IMR-90 (cell line): ENCODE data around the gene RPL18. TPM values are rescaled to one million over a fixed set of nuclear protein-coding genes. Genes with fewer than 3 reads are reported as not detected.

Experiments used
- ATAC-seq: fragments of 200-7000 bp; cut with Tn5 transposase; 2 replicates; pipeline ENCODE4 v1.9.1; 2020; ENCODE audit warnings: low read depth, mild to moderate bottlenecking, moderate library complexity
- BruUV-seq: library from RNA; stranded (reverse); fragments of 400-500 nt; replicated peaks from 2 replicates; lab custom pipeline; 2021; lab: Mats Ljungman, UMichigan
- CTCF ChIA-PET: fragments of 300-600 bp; formaldehyde crosslinking; extraction: SDS; loops from one replicate; lab custom pipeline; 2021; ENCODE audit warnings: antibody characterized with exemption; lab: Yijun Ruan, JAX
- POLR2A ChIA-PET: fragments of 300-600 bp; sonication (Branson Sonifier 250); formaldehyde crosslinking; loops from one replicate; lab custom pipeline; 2022; ENCODE audit warnings: antibody characterized with exemption; ENCODE audit not compliant: unreplicated experiment; lab: Charles Lee
- DNase-seq: peaks from one replicate; pipeline ENCODE4 v3.0.0; 2013
- H2AFZ ChIP-seq: replicated peaks from 2 replicates; pipeline ENCODE3; 2013; ENCODE audit warnings: low read length, mild to moderate bottlenecking; ENCODE audit not compliant: poor library complexity
- H2AK5ac ChIP-seq: 2 replicates; pipeline ENCODE4 v1.6.1; 2013; ENCODE audit warnings: low read depth, low read length, inconsistent platforms
- H2AK9ac ChIP-seq: replicated peaks from 2 replicates; pipeline ENCODE3; 2013; ENCODE audit warnings: mild to moderate bottlenecking, low read depth, low read length, moderate library complexity; ENCODE audit not compliant: poor library complexity
- H2BK120ac ChIP-seq: 2 replicates; pipeline ENCODE4 v1.6.1; 2013; ENCODE audit warnings: low read depth, low read length, inconsistent platforms
- H2BK15ac ChIP-seq: 3 replicates; pipeline ENCODE4 v1.6.1; 2013; ENCODE audit warnings: low read depth, low read length, inconsistent platforms
- H2BK20ac ChIP-seq: 2 replicates; pipeline ENCODE4 v1.6.1; 2013; ENCODE audit warnings: low read depth, mild to moderate bottlenecking, inconsistent platforms, low read length, moderate library complexity
- H2BK5ac ChIP-seq: 2 replicates; pipeline ENCODE4 v1.6.1; 2013; ENCODE audit warnings: mild to moderate bottlenecking, low read depth, low read length, inconsistent platforms; ENCODE audit not compliant: poor library complexity, severe bottlenecking
- H3K14ac ChIP-seq: replicated peaks from 2 replicates; pipeline ENCODE4 v1.6.1; 2013; ENCODE audit warnings: low read depth, low read length, inconsistent platforms
- H3K18ac ChIP-seq: 2 replicates; pipeline ENCODE4 v1.6.1; 2013; ENCODE audit warnings: low read depth, low read length, control low read depth
- H3K23ac ChIP-seq: 2 replicates; pipeline ENCODE4 v1.6.1; 2013; ENCODE audit warnings: low read depth, low read length, inconsistent platforms
- H3K27ac ChIP-seq: 2 replicates; pipeline ENCODE4 v1.5.1; 2013; ENCODE audit warnings: mild to moderate bottlenecking, control low read depth, low read length; ENCODE audit not compliant: insufficient read depth
- H3K27me3 ChIP-seq: 2 replicates; pipeline ENCODE4 v1.6.1; 2013; ENCODE audit warnings: low read length; ENCODE audit not compliant: control insufficient read depth, insufficient read depth
- H3K36me3 ChIP-seq: 2 replicates; pipeline ENCODE4 v1.6.1; 2013; ENCODE audit warnings: low read length, mixed read lengths; ENCODE audit not compliant: control insufficient read depth, insufficient read depth
- H3K4ac ChIP-seq: 2 replicates; pipeline ENCODE4 v1.6.1; 2013; ENCODE audit warnings: low read depth, low read length, inconsistent platforms
- H3K4me1 ChIP-seq: 2 replicates; pipeline ENCODE4 v1.6.1; 2013; ENCODE audit warnings: low read length, mixed read lengths; ENCODE audit not compliant: control insufficient read depth, insufficient read depth
- H3K4me2 ChIP-seq: 2 replicates; pipeline ENCODE4 v1.6.1; 2013; ENCODE audit warnings: low read depth, mild to moderate bottlenecking, control low read depth, low read length, moderate library complexity
- H3K4me3 ChIP-seq: 2 replicates; pipeline ENCODE4 v1.5.1; 2013; ENCODE audit warnings: low read depth, mild to moderate bottlenecking, control low read depth, low read length, moderate library complexity; ENCODE audit not compliant: insufficient read depth
- H3K56ac ChIP-seq: 2 replicates; pipeline ENCODE4 v1.6.1; 2013; ENCODE audit warnings: low read length, inconsistent platforms; ENCODE audit not compliant: insufficient read depth; ENCODE audit errors: extremely low read depth
- H3K79me1 ChIP-seq, 2 experiments: 2 replicates each; pipeline ENCODE4 v1.6.1; 2013; ENCODE audit warnings: low read length in 2 of 2, inconsistent platforms in 1 of 2, low read depth in 1 of 2
- H3K9ac ChIP-seq: 2 replicates; pipeline ENCODE4 v1.6.1; 2013; ENCODE audit warnings: low read depth, low read length, control low read depth
- H3K9me1 ChIP-seq: 2 replicates; pipeline ENCODE4 v1.6.1; 2013; ENCODE audit warnings: low read length, inconsistent platforms; ENCODE audit not compliant: insufficient read depth
- H3K9me3 ChIP-seq: 2 replicates; pipeline ENCODE4 v1.6.1; 2013; ENCODE audit warnings: low read length; ENCODE audit not compliant: control insufficient read depth, insufficient read depth
- H4K20me1 ChIP-seq: 2 replicates; pipeline ENCODE4 v1.6.1; 2013; ENCODE audit warnings: low read length, inconsistent platforms; ENCODE audit not compliant: insufficient read depth
- H4K5ac ChIP-seq: 2 replicates; pipeline ENCODE4 v1.6.1; 2013; ENCODE audit warnings: mild to moderate bottlenecking, low read depth, low read length, control low read depth
- H4K8ac ChIP-seq, 2 experiments: 2 replicates each; pipeline ENCODE4 v1.6.1; 2013; ENCODE audit warnings: low read depth in 2 of 2, low read length in 2 of 2, control low read depth in 1 of 2, inconsistent platforms in 1 of 2
- H4K91ac ChIP-seq: 2 replicates; pipeline ENCODE4 v1.6.1; 2013; ENCODE audit warnings: low read depth, low read length, inconsistent platforms; ENCODE audit not compliant: insufficient read depth
- BHLHE40 ChIP-seq: fragments of 150-350 bp; IDR thresholded peaks from 2 replicates; pipeline ENCODE4 v1.6.1; 2016; ENCODE audit warnings: mild to moderate bottlenecking, low read depth, low read length
- CEBPB ChIP-seq: IDR thresholded peaks from 2 replicates; pipeline ENCODE4 v1.6.1; 2012; ENCODE audit warnings: low read depth, low read length, improper control_type of control experiment
- CHD1 ChIP-seq: IDR thresholded peaks from 2 replicates; pipeline ENCODE4 v1.6.1; 2012; ENCODE audit warnings: low read depth, low read length, improper control_type of control experiment
- MAFK ChIP-seq: IDR thresholded peaks from 2 replicates; pipeline ENCODE4 v1.6.1; 2012; ENCODE audit warnings: low read depth, low read length, improper control_type of control experiment
- MAZ ChIP-seq: IDR thresholded peaks from 2 replicates; pipeline ENCODE4 v1.6.1; 2012; ENCODE audit warnings: low read depth, mild to moderate bottlenecking, low read length, improper control_type of control experiment, moderate library complexity, borderline replicate concordance
- NFE2L2 ChIP-seq: fragments of 150-350 bp; IDR thresholded peaks from 2 replicates; pipeline ENCODE4 v1.6.1; 2016; ENCODE audit warnings: low read depth, mild to moderate bottlenecking, low read length
- POLR2A ChIP-seq: IDR thresholded peaks from 2 replicates; pipeline ENCODE4 v1.6.1; 2012; ENCODE audit warnings: mild to moderate bottlenecking, low read depth, low read length
- RAD21 ChIP-seq: IDR thresholded peaks from 2 replicates; pipeline ENCODE4 v1.6.1; 2012; ENCODE audit warnings: low read length, improper control_type of control experiment
- RCOR1 ChIP-seq: IDR thresholded peaks from 2 replicates; pipeline ENCODE4 v1.6.1; 2012; ENCODE audit warnings: mild to moderate bottlenecking, low read length, improper control_type of control experiment; ENCODE audit not compliant: insufficient replicate concordance
- RFX5 ChIP-seq: IDR thresholded peaks from 2 replicates; pipeline ENCODE4 v1.8.0; 2012; ENCODE audit warnings: low read depth, mild to moderate bottlenecking, low read length, moderate library complexity
- WGBS, 2 experiments: methylation state at CpG; one replicate each; pipeline versions ENCODE4 v1.1.5 to v1.1.7; 2013; ENCODE audit warnings: missing lambda C conversion rate in 2 of 2; ENCODE audit not compliant: insufficient read length in 1 of 2; ENCODE audit errors: extremely low coverage in 2 of 2; 5-methylcytosine and 5-hydroxymethylcytosine counted together
- dilution Hi-C: fragments of 300-500 bp; cut with HindIII; formaldehyde crosslinking; loops from one replicate; pipeline ENCODE4 v1.14.3; 2018; ENCODE audit warnings: low sequenced_read_pairs; ENCODE audit not compliant: unreplicated experiment
- in situ Hi-C: fragments of 300-500 bp; cut with MboI; formaldehyde crosslinking; loops from 3 replicates; pipeline ENCODE4 v1.14.3; 2019; ENCODE audit warnings: low sequenced_read_pairs, inconsistent platforms, mixed read lengths
- intact Hi-C: fragments of 100-400 bp; cut with micrococcal nuclease; formaldehyde crosslinking; loops from 2 replicates; pipeline ENCODE4 v1.10.0; 2022
- polyA plus RNA-seq, 3 experiments: library from polyadenylated mRNA; depleted of rRNA; stranded (reverse); fragments of >200 nt; gene quantifications; 2 replicates each; pipeline ENCODE4 v1.2.3, GENCODE V29; 2012; ENCODE audit warnings: low replicate concordance in 1 of 3
- total RNA-seq: library from RNA; depleted of rRNA; stranded (reverse); fragments of >200 nt; gene quantifications from 2 replicates; pipeline ENCODE4 v1.2.3, GENCODE V29; 2012
- TF ChIP-seq, protein P1 (sequence below): conservative IDR thresholded peaks from 2 replicates; pipeline ENCODE4 v1.5.1; 2012; ENCODE audit warnings: mild to moderate bottlenecking, low read depth, low read length, improper control_type of control experiment
- TF ChIP-seq, protein P2 (sequence below): fragments of 150-350 bp; IDR thresholded peaks from 2 replicates; pipeline ENCODE4 v1.6.1; 2016; ENCODE audit warnings: low read depth, mild to moderate bottlenecking, low read length, moderate library complexity, borderline replicate concordance
- TF ChIP-seq, protein P3 (sequence below): fragments of 150-350 bp; IDR thresholded peaks from 2 replicates; pipeline ENCODE4 v1.6.1; 2017; ENCODE audit warnings: mild to moderate bottlenecking, antibody characterized with exemption, low read length, low read depth

RPL18 gene
- total and polyA plus RNA-seq, 2 of the 4 experiments (the other 2 are of a cell fraction), result 1,909 to 2,254 TPM

DNA sequence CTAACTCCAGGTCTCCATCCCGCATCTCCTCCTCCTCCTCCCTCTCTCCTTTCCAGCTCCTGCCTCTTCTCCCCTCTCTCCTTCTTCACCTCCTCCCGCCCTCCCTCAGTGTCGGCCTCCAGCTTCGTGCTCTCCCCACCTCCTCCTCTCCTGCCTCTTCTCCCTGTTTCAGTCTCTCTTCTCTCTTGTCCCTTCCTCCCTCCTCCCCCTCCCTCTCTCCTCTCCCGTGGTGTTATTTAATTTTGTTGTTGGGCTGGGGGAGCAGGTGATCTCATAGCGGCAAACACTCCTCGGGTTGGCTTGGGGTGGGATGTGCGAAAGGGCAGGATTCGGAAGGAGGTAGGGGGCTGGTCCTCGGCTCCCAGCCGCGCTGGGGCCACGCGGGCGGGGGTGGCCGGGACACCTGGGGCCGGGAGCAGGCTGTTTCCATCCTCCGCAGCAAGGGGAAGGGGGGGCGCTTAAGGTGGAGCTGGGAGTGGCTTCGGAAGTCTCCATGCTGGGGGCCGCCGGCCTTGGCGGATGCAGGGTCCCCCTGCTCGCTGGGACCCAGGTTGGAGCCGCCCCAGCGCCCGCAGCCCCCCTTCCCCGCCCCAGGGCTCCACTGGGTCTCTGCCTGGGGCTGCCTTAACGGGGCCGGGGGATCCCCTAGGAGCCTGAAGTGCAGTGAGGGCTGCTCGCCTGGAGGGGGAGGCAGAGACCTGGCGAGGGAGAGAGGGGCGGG is 27.2 kb upstream of the RPL18 start, which contains the start of gene CA11:
Gene CA11 (minus strand): TSS at position 187 of the 721 bp plus-strand sequence. CDS start 555 bp downstream, outside the sequence.
- no peaks in the 10 kb centered on the region for H3K36me3 ChIP-seq
- H3K79me1 ChIP-seq, result no peaks in the 10 kb centered on the region
- peak within 1 kb of the TSS; percentile 3 for H4K5ac ChIP-seq
- H4K8ac ChIP-seq, result peak within 1 kb of the TSS; percentile 76 to 93
- no TSS peak for BruUV-seq
- in situ Hi-C loops, result loop anchor here (10.0 kb wide), 2 partner anchors 189 to 319 kb away; partner anchors contain the start of genes FTL and HSD17B14
- H3K4me3 ChIP-seq, result peak within 1 kb of the TSS; percentile 44
- dilution Hi-C loops, result no loop called here
- ChIA-PET POLR2A (interaction anchor here (0.7 kb wide), 1 partner anchor 197 kb away, joined by 3 read pairs; no protein-coding TSS in a partner anchor), CTCF (interaction anchor here (0.5 to 1.4 kb wide), 3 partner anchors 137 to 680 kb away, joined by 3 to 6 read pairs (median 4); no protein-coding TSS in a partner anchor)
- peak within 1 kb of the TSS; percentile 41 for H3K4ac ChIP-seq
- intact Hi-C loops, result loop anchor here (2.0 to 10.0 kb wide), 3 partner anchors 139 to 319 kb away; partner anchors contain the start of gene FTL
- peak; percentile 72 for DNase-seq
- H2BK5ac ChIP-seq, result no peak within 1 kb of the TSS
- 0 out of 2 replicates have a peak within 1 kb of the TSS, but pooled peaks have one; percentile 14 for H2BK20ac ChIP-seq
- peak within 1 kb of the TSS; percentile 23 for H4K91ac ChIP-seq
- peak within 1 kb of the TSS; percentile 84 for H3K4me2 ChIP-seq
- H3K27ac ChIP-seq, result peak within 1 kb of the TSS; percentile 21; the same call in 1 of the 2 replicates
- no peaks in the 10 kb centered on the region; the same call in 1 of the 2 replicates for H3K9me1 ChIP-seq
- 0% methylated on average over 7 of the region's 33 CpGs; no CpG with 5 or more reads in 1 of the 2 experiments for WGBS, 2 experiments
- H3K56ac ChIP-seq, result no peak within 1 kb of the TSS
- peak within 1 kb of the TSS; percentile 91 for H2AFZ ChIP-seq
- peak within 1 kb of the TSS; percentile 52 for H3K14ac ChIP-seq
- H2AK9ac ChIP-seq, result peak within 1 kb of the TSS; percentile 89
- peak within 1 kb of the TSS; percentile 58 for H2AK5ac ChIP-seq
- H4K20me1 ChIP-seq, result no peaks in the 10 kb centered on the region
- H3K23ac ChIP-seq, result peak within 1 kb of the TSS; percentile 17
- ATAC-seq, result peak; percentile 96
- peak within 1 kb of the TSS; percentile 13 for H3K9ac ChIP-seq
- H3K27me3 ChIP-seq, result no peaks in the 10 kb centered on the region
- H3K9me3 ChIP-seq, result peaks cover 2% of the 10 kb centered on the region; the same call in 1 of the 2 replicates
- H3K4me1 ChIP-seq, result peaks cover 5% of the 10 kb centered on the region
- peak within 1 kb of the TSS; percentile 10; the same call in 1 of the 2 replicates for H3K18ac ChIP-seq
- 0 out of 3 replicates have a peak within 1 kb of the TSS, but pooled peaks have one; percentile 40 for H2BK15ac ChIP-seq
- peak within 1 kb of the TSS; percentile 52; the same call in 1 of the 2 replicates for H2BK120ac ChIP-seq
- TF ChIP-seq NFE2L2 (no peak), POLR2A (peak; percentile 29; the same call in 1 of the 2 replicates), BHLHE40 (no peak), RCOR1 (no peak), RFX5 (no peak), CHD1 (no peak), MAFK (no peak), RAD21 (peak; percentile 87), CEBPB (no peak), MAZ (peak; percentile 99)
- TF ChIP-seq, protein P1, sequence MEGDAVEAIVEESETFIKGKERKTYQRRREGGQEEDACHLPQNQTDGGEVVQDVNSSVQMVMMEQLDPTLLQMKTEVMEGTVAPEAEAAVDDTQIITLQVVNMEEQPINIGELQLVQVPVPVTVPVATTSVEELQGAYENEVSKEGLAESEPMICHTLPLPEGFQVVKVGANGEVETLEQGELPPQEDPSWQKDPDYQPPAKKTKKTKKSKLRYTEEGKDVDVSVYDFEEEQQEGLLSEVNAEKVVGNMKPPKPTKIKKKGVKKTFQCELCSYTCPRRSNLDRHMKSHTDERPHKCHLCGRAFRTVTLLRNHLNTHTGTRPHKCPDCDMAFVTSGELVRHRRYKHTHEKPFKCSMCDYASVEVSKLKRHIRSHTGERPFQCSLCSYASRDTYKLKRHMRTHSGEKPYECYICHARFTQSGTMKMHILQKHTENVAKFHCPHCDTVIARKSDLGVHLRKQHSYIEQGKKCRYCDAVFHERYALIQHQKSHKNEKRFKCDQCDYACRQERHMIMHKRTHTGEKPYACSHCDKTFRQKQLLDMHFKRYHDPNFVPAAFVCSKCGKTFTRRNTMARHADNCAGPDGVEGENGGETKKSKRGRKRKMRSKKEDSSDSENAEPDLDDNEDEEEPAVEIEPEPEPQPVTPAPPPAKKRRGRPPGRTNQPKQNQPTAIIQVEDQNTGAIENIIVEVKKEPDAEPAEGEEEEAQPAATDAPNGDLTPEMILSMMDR, result peak; percentile 87
- TF ChIP-seq, protein P2, sequence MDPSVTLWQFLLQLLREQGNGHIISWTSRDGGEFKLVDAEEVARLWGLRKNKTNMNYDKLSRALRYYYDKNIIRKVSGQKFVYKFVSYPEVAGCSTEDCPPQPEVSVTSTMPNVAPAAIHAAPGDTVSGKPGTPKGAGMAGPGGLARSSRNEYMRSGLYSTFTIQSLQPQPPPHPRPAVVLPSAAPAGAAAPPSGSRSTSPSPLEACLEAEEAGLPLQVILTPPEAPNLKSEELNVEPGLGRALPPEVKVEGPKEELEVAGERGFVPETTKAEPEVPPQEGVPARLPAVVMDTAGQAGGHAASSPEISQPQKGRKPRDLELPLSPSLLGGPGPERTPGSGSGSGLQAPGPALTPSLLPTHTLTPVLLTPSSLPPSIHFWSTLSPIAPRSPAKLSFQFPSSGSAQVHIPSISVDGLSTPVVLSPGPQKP, result no peak
- TF ChIP-seq, protein P3, sequence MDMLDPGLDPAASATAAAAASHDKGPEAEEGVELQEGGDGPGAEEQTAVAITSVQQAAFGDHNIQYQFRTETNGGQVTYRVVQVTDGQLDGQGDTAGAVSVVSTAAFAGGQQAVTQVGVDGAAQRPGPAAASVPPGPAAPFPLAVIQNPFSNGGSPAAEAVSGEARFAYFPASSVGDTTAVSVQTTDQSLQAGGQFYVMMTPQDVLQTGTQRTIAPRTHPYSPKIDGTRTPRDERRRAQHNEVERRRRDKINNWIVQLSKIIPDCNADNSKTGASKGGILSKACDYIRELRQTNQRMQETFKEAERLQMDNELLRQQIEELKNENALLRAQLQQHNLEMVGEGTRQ, result no peak; the same call in 1 of the 2 replicates
